GM19238 (cell line): ENCODE results near the gene SERPINB5.

Source experiments
- DNase-seq: peaks from one replicate; pipeline ENCODE4 v3.0.0; 2011; ENCODE audit warnings: low spot score; ENCODE audit not compliant: insufficient read length

SERPINB5 gene

GRCh38 chr18:63523660-63524059, 46.9 kb downstream of the SERPINB5 start:
- DNase-seq: no peak

DNA sequence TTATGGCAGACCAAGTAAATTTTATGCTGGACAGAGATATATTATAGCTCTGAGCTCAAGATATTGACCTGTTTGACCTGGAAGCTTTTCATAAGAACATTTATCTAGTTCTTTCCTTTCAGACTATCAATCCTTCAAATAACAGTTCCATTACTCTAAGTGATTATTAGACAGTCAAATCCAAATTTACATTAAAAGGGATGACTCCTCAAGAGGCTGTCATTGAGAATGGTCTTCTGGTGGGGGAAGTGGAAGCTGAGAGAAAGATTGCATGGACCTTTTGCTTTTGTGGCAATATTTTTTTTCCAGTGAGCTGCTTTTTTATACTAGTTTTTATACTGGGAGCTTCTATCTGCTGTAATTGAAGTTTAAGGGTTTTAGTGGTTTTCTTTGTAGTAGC, 50.5 kb downstream of the SERPINB5 start:
- no peak for DNase-seq

DNA sequence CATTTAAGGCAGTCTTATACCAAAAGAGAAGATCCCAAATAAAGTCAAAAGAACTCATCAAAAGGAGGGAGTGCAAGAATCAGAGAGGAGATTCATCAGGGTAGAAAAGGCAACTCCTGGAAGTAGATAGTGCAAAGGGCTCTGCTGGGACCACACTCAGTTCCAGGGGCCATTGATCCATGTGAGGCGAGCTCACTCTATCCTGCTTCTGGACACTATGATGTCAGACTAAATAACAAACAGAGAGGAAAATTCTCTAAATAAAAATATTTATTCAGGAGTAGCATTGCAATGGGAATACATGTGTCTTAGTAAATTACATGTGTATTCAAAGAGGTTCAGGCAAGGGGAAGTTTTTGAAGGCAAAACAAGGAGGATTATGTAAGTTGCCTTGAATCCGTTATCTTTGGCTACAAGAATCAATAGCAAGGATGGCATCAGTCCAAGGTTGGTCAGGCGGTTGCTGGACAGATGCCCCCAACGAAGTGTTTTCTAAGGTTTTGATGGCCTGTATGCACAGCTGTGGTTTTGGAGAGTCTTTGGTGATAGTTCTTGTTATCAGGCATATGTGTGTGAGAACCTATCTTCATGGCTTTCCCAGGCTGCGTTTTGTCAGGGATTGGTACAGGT, 52.2 kb downstream of the SERPINB5 start:
- DNase-seq: no peak

DNA sequence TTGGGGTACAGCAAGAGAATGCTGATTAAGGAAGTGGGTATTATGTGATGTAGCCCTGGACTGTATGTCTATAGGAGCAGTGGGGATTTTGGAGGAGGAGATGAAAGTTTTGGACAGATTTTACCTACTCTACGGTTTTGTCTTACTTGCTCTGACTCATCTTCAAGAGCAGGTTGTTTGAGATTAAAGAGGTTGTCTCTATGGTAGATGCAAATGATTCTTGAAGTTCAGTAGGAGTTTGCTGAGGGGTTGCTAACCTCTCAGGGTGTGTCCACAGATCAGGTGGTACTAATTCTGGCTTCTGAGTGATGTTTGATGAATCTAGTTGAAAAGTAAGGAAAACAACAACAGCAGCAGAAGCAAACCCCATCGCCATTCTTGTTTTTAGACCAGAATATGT, 55.7 kb downstream of the SERPINB5 start:
- DNase-seq: no peak

DNA sequence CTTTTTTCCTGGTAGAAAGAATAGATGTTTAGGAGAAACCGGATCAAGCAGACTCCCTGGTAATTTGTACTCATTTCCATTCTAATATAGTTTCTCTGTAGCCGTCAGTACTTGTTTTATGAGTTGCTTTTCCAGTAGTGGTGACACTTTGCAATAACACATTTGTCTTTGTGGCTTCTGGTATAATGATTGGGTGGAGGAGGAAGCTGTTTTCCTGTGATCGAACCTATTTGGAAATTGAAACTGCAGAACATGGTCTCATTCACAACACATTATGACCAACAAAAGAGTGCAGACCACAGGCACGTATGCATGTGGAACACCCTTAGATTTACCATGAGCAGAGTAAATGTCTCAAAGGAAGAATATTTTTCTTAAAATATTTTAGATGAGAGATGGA, 57.9 kb downstream of the SERPINB5 start:
- DNase-seq: no peak

- no peak for DNase-seq
These were observed 63.2 kb downstream of the SERPINB5 start for GRCh38 chr18:63539904-63540510.

DNA sequence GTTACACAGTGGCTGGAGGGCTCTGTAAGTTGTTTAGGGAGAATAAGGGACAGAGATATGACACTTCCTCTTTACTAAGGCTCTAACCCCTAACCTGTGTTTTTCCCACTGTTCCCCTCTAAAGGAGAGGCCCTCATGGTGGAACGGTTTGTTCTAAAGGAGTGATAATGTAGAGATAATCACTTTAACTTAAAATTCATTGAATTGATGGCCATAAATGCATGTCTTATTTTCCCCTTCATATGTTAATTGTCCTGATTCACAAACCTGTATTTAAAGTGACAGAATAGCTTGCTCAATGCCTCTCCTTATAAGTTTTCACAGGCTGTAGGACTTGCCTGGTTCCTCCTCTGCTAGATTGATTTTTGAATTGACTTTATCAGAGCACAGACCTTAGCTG, 65.3 kb downstream of the SERPINB5 start, which contains the start of gene SERPINB12:
Gene SERPINB12 (plus strand): TSS at position 301 of the 400 bp plus-strand sequence. CDS start 13,791 bp downstream, outside the sequence.
- no peak for DNase-seq

GRCh38 chr18:63544017-63544416, 67.3 kb downstream of the SERPINB5 start:
- no peak for DNase-seq

DNA sequence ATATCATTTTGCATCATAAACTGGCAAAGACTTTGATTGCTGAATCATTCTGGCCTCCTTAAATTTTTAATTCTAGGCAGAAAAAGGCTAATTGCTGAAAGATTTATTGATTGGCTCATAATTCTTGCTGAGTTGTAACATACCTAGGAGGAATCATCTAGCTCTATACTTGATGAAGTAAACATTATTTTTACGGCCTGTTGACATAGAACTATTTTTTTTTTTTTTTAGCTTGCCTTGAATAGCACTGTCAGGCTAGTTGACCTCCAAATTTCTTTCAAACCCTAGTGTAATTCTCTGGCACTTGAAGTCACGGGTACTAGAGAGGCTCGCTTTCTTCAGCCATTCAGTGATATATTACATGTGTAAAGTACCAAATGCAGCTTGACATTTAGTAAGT, 68.2 kb downstream of the SERPINB5 start:
- DNase-seq: no peak

DNA sequence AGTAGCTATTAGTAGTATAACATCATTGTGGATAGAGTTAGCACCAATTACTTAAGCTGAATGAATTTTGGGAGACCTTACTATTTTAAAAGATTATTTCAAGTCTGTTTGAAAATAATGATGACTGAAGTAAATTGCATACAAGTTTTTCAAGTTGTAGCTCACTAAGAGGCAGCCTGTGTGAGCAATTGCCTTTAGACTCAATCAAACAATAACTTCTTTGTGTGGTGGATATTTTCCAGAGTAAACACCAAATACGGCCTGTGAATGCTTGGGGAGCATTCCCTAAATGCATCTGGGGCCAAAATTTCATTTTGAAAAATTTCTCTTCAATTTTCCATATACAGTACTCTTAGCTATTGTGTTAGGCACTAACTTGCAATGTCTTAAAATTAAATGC, 73.3 kb downstream of the SERPINB5 start:
- DNase-seq: no peak

- no peak for DNase-seq
These were observed 75.0 kb downstream of the SERPINB5 start for GRCh38 chr18:63551769-63552168.

GRCh38 chr18:63552581-63552980, 75.8 kb downstream of the SERPINB5 start:
- DNase-seq: no peak

- DNase-seq: no peak
These were observed 76.3 kb downstream of the SERPINB5 start for GRCh38 chr18:63553081-63553480.
